HG03558 (cell line): ENCODE results near the gene EXOC6B.

Source experiments
- ATAC-seq: cut with Tn5 transposase; IDR thresholded peaks from one replicate; pipeline ENCODE4 v1.9.1; 2021; ENCODE audit warnings: moderate number of reproducible peaks; ENCODE audit not compliant: unreplicated experiment; ENCODE audit errors: extremely low read depth

Gene EXOC6B

DNA sequence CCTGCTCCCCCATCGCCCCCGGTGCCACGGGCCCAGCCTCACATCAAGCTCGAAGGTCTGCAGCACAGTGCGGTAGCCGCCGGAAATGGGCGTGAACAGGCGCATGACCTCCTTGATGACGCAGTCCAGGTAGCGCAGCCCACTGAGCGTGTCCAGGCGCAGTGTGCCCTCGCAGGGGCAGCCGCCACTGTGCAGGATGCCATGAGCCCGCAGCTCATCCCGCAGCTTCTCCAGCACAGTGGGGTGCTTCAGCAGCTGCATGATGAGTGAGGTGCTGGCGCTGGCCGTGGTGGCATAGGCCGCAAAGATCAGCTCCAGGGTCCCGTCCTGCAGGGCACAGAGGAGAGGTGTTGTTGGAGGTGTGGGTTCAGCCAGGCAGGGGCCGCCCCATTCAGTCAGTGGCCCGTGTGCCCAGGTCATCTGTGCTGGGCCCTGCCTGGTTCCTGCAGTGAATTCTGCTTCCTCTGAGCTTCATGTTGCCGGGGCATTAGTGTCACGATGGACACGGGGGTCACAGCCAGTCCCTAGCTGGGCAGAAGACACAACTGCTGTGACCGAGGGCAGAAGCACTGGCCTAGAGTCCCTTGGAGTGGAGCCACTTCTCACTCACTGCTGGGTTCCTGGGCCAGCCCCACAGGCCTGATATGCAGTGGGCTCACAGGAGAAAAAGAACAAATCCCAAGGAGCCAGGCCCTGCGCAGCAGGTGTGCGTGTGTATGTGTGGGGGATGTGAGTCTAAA, 692.7 kb downstream of the EXOC6B start:
- ATAC-seq, result no peak

DNA sequence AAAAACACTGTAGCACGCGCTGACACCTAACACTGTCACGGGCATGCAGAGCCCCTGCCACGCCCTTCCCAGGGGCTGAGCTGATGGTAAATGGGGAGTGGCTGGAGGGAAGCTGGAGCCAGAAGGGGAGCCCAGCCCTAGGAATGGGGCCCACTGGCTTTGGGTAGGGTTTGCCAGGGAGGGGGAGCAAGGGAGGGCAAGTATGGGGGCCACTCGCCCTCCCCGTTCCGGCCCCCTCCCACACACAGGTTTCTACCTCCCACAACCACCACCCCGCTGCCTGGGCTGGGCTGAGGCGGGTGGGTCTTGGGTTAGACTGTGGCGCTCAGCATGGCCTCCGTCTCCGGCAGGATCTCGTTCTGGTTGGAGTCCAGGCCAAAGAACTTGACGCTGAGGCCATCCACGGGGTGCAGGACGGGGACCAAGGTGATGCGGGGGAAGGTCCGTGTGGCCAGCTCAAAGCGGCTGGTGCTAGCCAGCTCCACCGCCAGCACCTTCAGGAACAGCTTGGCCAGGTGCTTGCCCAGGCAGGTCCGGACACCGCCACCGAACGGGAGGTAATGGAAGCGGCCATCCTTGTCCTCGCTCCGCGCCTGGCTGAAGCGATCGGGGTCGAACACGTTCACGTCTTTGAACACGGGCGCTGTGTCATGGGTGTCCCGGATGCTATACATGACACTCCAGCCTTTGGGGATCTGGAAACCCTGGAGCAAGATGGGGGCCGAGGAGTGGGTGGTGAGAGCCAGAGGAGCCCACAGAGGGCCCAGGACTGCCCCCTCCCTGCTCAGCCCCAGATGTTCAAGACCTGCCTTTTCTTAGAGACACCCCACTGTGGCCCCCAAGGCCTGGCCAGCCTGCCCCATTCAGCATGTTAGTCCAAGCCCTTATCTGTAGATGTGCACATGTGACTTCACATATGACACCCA, 693.7 kb downstream of the EXOC6B start:
- ATAC-seq, result no peak

DNA sequence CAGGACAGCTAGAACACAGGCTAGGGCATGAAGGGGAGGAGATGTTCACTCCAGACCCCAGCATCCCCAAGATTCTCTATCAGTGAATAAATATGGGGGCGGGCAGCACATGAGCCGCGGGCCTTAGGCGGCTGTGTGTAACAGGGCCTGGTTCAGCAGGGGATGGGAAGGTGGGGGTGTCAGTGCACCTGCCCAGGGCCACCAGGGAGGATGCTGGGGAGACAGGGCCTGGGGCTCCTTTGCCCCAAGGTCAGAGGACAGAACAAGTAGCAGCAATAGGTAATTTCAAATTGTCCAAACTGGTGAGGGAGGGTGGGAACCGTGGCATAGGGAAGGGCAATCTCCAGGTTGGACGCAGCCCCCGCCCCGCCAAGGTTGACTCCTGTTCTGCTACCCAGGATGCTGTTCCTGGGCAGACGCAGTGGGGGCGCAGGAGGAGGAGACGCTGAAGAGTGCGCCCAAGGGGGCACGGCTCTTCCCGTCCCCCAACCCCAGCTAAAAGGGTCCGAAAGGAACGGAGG, 694.4 kb downstream of the EXOC6B start:
- no peak for ATAC-seq

DNA sequence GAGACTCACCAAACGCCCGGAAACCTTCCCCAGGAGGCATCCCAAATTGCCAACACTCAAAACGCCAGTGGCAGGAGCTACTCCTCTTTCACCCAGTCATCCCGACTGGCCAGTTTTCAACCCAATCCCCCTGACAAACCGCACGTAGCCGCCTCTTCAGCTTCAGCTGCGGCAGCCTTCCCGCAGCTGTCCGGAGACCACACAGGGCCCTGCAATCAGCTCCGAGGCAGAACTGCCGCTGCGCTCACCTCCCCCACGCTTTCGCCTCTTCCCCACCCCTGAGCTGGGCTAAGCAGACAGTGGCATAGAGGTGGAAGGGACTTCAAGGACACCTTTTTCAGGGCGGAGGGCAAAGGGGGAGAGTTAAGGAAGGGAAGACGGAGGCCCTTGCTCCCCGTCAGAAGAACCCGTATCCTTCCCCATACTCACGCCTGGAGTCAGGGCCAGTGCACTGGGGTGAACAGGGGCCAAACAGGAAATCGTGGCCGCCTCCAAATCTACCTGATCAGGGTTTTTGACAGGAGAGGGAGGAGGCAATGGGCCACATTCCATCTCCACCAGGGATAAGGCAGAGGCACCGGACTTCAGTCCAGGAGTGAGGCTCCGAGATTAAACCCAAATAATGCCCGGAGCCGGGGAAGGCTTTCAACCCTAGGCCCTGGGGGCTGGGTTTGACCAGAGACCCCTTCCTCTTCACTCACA, 695.0 kb downstream of the EXOC6B start:
- ATAC-seq, result no peak

DNA sequence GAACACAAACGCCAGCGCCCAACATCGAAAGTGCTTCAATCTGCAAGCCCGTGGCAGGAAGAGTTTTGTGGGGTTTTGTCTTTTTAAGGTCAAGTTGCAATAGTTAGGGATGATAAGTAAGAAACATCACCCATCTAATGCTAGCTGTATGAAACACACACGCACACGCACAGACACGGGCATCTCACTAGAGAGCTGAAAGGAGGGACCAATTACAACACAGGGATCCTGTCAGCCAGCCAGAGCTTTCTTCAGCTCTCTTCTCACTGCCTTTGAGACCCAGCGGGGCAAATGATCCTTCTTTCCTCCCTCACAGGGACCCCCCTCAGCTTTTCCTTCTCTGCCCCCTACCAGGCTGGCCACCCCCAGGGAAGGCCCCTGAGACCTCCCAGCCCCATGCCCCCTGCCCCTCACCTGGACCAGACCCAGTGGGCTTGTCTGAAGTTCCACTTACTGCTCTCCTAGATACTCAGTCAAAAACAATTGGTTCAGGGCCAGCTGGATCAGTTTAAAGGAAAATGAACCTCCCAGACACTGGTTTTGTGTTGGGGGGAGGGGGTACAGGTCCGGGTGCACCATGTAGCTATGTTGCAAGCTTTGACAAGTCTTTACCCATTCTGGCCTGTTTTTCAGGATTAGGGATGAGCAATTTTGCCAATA, 696.0 kb downstream of the EXOC6B start:
- ATAC-seq, result no peak

DNA sequence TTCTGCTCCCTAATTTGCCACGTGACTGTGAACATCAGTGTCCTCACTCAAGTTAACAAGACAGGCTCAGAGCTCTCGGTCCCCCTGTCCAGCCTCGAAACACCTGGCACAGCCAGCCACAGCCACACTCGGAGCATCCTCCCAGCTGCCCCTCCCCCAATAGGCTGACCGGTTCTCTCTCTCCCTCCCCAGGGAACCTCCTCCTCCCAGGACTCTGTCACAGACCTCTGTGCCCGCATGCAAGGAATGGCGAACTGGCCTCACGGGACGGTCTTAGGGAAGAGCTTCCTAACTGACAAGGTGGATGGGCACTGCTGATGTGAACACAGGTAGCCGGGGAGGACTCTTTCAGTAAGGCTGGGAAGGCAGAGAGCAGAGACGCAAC, 697.0 kb downstream of the EXOC6B start:
- ATAC-seq, result no peak

DNA sequence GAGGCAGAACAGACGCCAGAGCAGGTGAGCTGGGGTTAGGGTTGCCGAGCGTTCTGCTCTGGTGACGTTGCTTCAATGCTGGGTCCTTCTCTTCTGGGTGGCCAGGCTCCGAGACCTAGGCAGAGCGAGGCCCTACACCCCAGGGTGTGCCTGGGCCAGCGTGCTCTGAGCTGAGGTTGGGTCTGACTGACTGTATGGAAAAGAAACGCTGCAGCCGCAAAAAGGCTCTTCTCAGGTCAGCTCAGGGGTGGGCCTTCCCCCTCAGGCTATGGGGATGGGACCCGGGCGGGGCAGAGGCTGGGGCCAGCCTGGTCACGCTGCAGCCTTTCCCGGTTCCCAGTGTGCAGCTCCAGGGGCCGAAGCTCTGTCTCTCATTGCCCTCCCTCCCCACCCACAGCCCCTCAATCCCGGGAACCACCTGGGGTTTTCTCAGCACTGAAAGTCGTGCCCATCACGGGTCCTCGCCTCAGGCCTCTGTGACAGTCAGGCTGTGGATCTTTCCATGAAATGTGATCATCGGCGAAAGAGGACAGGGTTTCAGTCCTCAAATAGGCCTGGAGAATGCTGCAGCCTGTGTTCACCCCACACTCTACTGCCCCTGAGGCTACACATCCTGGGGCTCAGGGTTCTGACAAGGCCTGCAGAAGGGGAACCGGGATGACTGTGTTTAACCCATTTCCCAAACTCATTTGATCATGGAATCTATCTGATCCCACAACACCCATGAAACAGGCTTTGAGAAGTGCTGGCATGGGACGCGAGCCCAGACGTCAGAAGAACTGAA, 697.6 kb downstream of the EXOC6B start:
- ATAC-seq, result no peak

DNA sequence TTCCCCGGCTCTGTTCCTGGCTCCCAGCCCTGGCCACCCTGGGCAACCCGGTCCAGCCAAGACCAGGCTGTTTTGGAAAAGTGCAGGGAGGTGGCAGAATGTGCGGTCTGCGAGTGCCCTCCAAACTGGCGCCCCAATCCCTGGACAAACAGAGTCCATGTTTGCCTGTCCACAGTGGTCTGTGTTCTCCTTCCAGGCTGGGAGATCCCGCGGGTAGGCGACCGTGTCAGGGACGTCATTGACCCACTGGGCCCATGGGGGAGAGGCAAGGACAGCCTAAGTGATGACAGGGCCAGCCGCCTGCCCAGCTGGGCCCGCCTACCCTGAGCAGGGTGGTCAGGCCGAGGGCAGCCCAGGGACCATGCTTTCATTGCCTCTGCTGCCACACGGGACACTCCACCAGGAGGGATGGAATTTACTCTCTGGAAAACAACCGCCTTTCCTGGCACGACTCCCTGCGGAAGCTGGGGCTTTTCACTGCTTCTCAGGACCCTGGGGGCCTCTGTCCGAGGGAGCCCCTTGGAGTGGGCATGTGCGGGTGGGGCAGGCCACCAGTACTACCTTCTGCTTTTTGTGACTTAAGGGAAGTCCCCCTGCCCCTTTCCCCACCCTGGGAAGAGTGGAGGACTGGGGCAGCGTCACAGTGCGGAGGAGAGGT, 698.3 kb downstream of the EXOC6B start:
- ATAC-seq, result no peak

DNA sequence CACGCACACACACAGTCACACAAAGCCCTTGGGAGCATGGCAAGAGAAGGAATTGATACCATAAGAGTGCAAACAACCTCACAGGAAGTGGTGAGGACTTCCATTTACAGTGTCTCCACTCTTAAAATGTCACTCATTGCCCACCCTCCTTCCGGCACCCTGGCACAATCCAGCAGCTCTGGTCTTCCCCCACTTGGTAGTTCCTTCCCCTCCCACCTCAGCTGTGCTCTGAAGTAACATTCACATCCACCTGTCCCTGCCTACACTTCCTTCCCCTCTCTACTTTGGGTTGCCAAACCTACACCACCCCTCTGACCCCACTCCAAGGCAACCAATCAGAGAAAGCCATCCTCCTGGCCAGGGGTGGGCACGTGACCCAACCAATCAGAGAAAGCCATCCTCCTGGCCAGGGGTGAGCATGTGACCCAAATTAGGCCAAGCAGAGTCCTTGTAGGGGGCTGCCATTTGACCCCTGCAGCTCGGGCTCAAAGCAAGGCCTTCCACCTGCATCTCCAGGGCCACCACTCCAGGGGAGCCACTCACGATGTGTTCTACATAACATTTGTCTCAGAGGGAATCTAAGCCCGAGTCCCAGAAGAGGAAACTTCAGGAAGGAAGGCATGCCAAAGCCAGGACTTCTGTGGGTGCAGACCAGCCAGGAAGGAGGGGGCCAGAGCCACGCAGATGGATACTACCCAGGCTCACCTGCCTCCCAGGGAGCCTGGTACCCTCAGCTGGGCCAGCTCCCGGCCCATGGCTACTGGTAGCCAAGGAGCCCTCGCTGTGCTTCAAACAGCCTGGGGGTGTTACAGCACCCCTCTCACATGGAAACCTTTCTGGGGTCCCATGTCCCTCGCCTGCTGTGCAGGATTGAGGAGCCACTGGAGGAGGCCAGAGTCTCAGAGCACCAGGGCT, 699.4 kb downstream of the EXOC6B start:
- ATAC-seq, result no peak
